ENCODE results near the gene ATP6V1C2.

DNA sequence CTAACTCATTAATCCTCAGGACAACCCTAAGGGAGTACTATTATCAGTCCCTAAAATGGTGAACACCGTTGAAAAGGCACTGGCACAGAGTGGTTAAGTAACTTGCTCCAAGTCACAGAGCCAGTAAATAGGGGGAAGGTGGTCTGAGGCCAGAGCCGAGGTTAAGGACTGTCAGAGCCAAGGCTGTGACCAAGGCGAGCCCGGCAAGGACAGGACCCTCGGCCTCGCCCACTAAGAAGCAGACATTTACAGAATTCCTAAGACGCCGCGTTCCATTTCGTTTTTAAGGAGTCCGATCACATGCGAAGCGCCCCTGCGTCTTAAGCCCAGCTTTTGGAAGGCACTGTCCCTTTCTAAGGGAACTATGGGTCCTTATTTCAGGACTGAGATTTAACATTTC, 90.1 kb downstream of the ATP6V1C2 start:
- TF ChIP-seq, protein P1, sequence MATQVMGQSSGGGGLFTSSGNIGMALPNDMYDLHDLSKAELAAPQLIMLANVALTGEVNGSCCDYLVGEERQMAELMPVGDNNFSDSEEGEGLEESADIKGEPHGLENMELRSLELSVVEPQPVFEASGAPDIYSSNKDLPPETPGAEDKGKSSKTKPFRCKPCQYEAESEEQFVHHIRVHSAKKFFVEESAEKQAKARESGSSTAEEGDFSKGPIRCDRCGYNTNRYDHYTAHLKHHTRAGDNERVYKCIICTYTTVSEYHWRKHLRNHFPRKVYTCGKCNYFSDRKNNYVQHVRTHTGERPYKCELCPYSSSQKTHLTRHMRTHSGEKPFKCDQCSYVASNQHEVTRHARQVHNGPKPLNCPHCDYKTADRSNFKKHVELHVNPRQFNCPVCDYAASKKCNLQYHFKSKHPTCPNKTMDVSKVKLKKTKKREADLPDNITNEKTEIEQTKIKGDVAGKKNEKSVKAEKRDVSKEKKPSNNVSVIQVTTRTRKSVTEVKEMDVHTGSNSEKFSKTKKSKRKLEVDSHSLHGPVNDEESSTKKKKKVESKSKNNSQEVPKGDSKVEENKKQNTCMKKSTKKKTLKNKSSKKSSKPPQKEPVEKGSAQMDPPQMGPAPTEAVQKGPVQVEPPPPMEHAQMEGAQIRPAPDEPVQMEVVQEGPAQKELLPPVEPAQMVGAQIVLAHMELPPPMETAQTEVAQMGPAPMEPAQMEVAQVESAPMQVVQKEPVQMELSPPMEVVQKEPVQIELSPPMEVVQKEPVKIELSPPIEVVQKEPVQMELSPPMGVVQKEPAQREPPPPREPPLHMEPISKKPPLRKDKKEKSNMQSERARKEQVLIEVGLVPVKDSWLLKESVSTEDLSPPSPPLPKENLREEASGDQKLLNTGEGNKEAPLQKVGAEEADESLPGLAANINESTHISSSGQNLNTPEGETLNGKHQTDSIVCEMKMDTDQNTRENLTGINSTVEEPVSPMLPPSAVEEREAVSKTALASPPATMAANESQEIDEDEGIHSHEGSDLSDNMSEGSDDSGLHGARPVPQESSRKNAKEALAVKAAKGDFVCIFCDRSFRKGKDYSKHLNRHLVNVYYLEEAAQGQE (IDR thresholded peaks at IDR 0.05; ENCODE audit: low read depth) = no peak
- TF ChIP-seq SRF (IDR thresholded peaks at IDR 0.05; ENCODE audit: low read depth) (no peak), CTCF (IDR thresholded peaks at IDR 0.05 in 2 of 3, conservative IDR thresholded peaks at IDR 0.05 in 1 of 3; ENCODE audit: borderline replicate concordance in 1 of 3, insufficient read depth in 1 of 3, low read depth in 2 of 3, low read length in 2 of 3) (no peak), TCF7L2 (IDR thresholded peaks at IDR 0.05; ENCODE audit: borderline replicate concordance, extremely low read depth, insufficient read depth, insufficient read length) (no peak), POLR2A (IDR thresholded peaks at IDR 0.05; ENCODE audit: borderline replicate concordance, extremely low read depth, insufficient read depth, insufficient read length) (no peak), YY1 (IDR thresholded peaks at IDR 0.05; ENCODE audit: extremely low read depth, insufficient replicate concordance, low read depth, low read length) (no peak), EZH2 (IDR thresholded peaks at IDR 0.05) (no peak), ZFX (IDR thresholded peaks at IDR 0.05) (no peak), POLR2AphosphoS5 (IDR thresholded peaks at IDR 0.05; ENCODE audit: low read depth, low read length) (no peak), CBX3 (IDR thresholded peaks at IDR 0.05; ENCODE audit: low read depth) (no peak), FOSL1 (IDR thresholded peaks at IDR 0.05; ENCODE audit: low read depth) (no peak), EZH2phosphoT487 (IDR thresholded peaks at IDR 0.05; ENCODE audit: borderline replicate concordance) (no peak)
- TF ChIP-seq, protein P2, sequence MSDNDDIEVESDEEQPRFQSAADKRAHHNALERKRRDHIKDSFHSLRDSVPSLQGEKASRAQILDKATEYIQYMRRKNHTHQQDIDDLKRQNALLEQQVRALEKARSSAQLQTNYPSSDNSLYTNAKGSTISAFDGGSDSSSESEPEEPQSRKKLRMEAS (IDR thresholded peaks at IDR 0.05) = no peak
- TF ChIP-seq, protein P3, sequence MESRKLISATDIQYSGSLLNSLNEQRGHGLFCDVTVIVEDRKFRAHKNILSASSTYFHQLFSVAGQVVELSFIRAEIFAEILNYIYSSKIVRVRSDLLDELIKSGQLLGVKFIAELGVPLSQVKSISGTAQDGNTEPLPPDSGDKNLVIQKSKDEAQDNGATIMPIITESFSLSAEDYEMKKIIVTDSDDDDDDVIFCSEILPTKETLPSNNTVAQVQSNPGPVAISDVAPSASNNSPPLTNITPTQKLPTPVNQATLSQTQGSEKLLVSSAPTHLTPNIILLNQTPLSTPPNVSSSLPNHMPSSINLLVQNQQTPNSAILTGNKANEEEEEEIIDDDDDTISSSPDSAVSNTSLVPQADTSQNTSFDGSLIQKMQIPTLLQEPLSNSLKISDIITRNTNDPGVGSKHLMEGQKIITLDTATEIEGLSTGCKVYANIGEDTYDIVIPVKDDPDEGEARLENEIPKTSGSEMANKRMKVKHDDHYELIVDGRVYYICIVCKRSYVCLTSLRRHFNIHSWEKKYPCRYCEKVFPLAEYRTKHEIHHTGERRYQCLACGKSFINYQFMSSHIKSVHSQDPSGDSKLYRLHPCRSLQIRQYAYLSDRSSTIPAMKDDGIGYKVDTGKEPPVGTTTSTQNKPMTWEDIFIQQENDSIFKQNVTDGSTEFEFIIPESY (IDR thresholded peaks at IDR 0.05; ENCODE audit: extremely low read depth, insufficient replicate concordance, low read length) = no peak

Data from HCT116 (cell line).